ENCODE results near the gene ZFAND3.

DNA sequence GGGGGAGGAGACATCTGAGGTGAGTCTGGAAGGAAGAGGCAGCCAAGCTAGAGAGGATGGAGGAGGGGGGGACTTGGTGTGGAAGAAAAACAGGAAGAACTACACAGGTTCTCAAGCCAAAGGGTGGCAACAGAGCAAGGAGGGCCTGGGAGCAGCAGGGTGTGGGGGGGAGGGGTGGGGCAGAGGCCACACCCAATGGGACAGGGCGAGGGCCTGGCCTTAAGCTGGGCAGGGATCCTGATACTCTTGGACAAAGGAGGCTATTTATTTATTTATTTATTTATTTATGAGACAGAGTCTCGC lies 359.0 kb downstream of the ZFAND3 start:
- TF ChIP-seq, protein P1, sequence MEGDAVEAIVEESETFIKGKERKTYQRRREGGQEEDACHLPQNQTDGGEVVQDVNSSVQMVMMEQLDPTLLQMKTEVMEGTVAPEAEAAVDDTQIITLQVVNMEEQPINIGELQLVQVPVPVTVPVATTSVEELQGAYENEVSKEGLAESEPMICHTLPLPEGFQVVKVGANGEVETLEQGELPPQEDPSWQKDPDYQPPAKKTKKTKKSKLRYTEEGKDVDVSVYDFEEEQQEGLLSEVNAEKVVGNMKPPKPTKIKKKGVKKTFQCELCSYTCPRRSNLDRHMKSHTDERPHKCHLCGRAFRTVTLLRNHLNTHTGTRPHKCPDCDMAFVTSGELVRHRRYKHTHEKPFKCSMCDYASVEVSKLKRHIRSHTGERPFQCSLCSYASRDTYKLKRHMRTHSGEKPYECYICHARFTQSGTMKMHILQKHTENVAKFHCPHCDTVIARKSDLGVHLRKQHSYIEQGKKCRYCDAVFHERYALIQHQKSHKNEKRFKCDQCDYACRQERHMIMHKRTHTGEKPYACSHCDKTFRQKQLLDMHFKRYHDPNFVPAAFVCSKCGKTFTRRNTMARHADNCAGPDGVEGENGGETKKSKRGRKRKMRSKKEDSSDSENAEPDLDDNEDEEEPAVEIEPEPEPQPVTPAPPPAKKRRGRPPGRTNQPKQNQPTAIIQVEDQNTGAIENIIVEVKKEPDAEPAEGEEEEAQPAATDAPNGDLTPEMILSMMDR (IDR thresholded peaks at IDR 0.05; ENCODE audit: poor library complexity) = no peak
- TF ChIP-seq EZH2 (IDR thresholded peaks at IDR 0.05; ENCODE audit: borderline replicate concordance) = no peak

Measured in hepatocyte (in vitro differentiated cells).